ENCODE measurements around the gene IRX2.

Gene IRX2

DNA sequence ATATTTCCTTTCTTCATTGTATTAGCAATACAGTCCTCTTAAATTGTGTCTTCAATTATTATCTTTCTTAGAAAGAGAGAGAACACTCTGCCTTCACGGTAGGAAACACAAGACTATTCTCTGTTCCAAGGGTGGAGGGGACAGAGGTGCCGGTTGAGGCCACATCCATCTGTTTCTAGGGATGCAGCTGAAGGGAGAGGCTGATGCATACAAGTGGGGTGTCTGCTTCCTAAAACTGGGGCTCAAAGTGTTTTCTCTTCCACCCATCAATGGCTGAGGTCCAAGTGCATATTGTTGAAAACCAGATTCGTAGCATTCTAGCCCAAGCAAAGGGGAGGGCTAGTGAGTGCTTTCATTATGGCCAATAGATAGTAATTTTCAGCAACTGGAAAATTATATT lies 9.5 kb downstream of the IRX2 start:
- DNase-seq (ENCODE audit: low read depth in 2 of 2) = no peak

DNA sequence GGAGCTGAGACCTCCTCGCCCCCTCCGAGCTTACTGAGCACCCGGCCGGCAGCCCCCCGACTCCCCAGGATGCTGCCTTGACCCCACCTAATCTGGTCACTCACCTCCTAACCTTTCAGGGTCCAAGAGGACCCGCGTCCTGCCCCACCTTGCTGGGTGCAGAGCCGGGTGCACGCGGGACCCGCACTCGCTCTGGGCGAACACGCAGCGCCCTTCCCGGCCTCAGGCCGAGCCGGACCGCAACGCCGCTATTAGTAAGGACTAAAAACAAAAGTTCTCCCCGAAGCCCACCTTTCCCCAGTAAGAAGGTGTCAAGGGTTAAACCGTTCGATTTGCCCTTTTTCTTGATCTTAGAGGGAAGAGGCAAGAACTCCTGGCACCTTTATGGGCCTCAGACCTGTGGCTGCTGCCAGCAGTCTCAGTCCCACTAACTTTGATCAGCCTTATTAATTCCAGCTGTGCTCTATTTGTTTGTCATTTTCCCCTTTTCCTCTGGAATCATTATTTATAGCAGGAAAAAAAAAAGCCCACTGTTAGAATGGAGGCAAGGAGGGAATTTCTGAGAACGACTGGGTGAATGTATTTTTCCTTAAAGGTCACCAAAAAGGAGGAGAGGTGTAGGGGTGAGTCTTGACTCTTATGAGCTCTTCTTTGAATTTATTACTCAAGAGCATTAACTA lies 10.5 kb downstream of the IRX2 start:
- DNase-seq (ENCODE audit: low read depth in 2 of 2) = no peak

DNA sequence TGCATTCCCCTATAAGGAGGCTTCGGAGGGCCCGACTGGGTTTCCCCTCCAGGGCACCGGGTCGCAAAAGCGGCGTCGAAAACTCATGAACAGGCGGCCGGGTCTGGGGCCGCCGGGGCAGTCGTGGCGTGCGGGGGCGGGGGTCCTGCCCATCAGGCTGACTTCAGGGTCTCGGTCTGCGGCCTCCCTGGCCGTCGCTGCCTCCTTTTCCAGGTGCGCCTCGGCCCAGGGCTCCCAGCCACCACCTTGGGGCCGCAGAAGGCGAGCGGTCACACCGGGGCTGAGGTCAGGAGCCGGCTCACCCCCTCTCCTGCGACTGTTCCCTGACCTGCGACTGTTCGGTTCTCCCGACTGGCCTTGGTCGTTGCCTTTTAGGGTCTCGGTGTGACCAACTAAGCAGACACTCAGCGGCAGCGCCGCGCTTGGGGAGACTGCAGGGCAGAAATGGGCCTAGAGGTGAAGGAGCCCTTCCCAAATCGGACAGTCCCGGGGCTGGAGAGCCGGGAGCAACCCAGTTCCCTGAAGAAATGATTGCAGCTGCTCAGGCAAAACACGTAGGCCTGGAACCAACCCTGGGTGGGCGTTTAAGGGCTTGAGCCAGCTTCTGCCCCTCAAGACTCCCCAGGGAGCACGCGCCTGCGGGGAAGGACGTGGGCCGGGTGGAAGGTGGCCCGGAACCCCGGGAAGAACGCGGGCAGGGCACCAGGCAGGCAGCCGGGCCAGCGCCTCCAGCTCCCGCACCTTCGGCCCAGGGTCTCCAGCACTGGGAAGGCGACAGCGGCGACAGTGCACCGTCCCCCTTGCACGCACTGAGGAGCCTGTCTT lies 11.2 kb downstream of the IRX2 start:
- DNase-seq (ENCODE audit: low read depth in 2 of 2) = no peak

DNA sequence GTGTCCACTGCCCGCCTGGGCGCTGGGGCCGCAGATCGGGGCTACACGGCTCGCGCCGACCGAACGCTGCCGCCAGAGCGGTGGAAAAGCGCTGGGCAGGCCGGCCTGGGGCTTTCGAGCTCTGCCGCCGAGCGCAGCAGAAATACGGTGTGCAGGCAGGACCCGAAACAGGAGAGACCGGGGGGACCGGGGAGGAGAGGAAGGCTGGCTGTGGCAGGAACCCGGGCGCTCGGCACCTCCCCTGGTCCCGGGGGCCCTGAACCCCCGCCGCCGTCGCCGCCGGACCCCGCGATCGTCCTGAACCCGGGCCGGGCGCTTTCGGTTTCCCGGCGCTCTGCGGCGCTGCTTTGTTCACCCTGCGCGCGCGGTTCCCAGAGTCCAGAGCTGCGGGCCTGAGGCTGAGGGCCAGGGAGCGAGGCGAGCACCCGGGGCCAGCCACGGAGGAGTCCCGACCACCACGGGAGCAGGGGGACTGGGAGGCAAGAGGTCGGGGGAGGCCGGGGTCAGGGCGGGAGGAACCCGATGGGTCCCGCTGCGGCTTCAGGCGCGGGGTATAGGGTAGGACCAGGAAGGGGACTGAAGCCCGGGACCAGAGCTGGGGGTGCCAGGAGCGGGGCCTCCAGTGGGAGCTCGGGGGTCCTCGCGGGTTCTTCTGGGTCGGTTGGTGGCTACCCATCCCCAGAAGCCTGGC lies 12.0 kb downstream of the IRX2 start:
- DNase-seq (ENCODE audit: low read depth in 2 of 2) = no peak

DNA sequence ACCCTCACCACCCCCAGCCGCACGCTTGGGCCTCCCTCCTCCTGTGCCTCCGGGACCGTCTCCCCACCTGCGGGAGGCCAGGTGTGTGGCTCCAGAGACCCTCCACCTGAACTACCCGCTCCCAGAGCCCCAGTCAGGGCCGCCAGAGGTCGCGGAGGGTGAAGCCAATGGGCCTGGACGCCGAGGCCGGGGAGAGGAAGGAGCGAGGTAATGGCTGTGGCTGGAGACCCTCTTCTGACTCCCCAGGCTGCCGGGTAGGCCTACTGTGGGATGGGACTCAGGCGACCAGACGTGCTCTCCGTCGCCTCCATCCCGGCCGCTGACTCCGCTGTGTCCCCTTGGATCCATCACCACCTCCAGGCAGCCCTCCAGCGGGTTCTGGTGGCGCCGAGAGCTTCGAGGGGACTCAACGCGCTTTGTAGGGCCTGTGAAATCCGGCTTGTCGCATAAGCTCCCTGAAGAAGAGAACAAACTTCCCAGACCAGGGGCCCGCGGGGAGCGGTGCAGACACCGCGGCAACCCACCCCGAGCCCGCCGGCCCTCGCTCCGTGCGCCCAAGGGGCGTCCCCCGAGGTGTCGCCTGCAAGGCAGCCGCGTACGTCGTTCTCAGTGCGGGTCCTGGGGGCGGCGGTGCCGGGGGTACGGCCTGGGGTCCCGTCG lies 12.6 kb downstream of the IRX2 start:
- DNase-seq (ENCODE audit: low read depth in 2 of 2) = no peak

DNA sequence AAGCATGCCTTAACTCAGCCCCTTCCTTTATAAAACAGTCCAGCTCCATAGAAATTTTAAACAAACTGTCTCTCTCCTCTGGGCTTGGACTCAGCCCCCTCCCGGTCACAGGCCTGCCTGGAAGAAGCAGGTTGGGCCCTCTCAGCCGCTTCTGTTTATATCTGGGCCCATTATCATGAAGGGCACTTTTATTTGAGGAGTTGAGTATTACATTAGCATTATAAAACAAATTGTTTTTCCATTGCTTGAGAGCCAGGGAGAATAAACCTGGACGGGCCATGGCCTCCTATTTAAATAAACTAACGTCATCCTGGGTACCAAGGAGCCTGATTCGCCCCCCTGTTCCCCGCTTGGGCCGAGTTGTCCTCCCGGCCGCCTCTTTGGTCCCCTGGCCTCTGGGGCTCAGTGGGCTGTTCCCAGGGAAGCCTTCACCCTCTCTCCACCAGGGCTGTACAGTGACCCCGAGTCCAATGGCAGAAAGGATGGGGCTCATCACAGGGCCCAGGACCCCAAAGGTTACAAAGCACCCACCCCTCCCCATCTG lies 13.2 kb downstream of the IRX2 start:
- no peak for DNase-seq (ENCODE audit: low read depth in 2 of 2)

DNA sequence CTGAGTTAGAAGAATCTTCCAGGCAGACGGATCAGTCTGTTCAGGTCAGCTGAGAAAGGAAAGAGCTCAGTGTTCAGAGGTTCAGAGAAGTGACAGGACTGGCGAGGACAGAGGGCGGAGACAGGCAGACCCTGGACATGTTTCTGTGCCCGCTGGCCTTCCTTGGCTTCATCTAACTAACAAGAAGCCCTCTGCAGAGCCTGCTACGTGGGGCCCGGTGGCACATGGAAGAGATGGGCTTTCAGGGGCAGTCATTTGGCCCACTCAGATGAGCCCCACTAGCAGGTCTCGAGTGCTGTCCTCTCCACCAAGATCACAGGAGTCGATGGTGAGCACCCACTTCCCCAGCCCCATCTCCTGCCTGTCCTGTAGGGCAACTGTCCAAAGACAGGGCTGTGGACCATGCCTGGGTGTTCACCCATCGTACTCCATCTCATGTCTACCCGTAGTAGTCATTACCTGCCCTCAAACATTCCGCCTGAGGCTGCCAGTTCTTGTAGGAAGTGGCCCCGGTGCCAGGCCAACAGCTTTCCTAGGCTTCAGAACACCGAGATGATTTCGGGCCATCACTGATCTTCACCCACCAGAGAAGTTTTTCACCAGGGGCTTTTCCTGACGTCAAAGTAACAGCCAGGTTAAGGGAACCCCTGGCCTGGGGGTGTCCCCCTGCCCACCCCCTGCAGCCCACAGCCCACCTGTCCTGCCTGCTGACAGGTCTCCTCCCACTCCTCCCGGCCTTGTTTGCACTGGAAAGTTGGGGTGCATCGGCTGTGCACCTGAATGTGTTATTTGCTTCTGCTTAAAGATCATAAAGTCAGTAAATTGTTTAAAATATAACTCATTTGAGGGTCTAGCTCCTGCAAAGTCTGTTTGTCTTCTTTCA lies 14.0 kb downstream of the IRX2 start:
- DNase-seq (ENCODE audit: low read depth in 2 of 2) = no peak

DNA sequence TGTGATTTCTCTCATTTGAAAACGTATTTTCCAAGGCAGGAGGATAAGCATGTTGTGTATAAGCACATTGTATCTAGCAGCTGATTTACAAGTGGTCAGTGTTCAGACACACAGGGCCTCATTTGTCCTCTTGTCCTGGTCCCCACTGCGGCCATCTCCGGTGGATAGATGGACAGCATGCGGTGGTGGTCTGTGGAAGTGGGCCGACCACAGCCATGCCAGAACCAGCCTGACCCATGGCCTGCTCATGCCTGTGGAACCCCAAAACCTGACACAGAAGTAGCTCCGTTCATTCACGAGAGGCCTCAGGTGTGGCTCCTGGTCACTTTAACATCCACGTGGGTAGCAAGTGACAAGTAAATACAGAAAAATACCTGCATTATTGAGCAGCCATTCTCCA lies 14.6 kb downstream of the IRX2 start:
- no peak for DNase-seq (ENCODE audit: low read depth in 2 of 2)

DNA sequence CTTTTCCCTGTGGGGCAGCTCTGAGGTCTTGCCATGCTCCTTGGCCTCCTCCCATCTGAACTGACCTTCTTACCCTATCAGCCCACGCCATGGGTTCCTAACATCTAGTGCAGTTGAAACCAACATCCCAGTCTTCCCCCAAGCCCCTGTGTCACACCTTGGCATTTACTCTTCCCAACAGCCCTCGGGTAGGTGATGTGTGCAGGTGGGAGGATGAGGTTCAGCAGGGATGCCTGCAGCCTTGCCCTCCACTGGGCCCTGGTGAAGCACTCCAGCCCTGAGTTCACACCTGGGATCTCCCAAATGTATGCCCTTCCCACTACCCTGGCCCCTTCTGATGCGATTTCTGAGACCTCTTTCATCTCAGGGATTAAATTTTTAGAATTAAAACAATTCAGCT lies 15.5 kb downstream of the IRX2 start:
- no peak for DNase-seq (ENCODE audit: low read depth in 2 of 2)

DNA sequence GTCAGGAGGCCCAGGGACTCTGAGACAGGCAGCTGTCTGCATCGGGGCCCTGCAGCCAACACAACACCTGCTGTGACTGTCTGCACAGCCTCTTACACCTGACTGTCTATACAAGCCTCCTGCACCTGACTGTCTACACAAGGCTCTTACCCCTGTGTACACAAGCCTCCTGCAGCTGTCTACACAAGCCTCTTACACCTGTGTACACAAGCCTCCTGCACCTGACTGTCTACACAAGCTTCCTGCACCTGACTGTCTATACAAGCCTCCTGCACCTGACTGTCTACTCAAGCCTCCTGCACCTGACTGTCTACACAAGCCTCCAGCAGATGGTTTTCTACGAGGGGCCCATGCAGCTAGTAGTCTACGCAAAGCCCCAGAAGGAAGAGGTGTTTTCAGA lies 18.6 kb downstream of the IRX2 start:
- DNase-seq (ENCODE audit: low read depth in 2 of 2) = no peak

DNA sequence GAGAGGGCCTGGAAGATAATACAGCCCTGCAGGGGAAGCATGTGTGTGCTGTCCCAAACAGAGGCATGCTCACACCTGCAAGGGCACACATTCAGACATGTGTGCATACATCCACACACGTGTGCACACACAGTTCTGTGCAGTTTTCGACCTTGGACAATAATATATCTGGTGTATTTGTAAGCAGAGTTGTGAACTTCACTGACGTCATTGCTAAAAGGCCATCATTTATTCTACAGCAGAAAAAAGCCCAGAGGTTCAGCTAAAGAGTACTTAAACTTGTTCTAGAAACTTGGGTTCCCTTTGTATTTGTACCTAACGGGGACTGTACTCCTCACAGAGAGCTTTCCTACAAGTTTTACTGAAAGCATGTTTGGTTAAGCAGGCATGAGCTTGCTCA lies 19.5 kb downstream of the IRX2 start:
- no peak for DNase-seq (ENCODE audit: low read depth in 2 of 2)

DNA sequence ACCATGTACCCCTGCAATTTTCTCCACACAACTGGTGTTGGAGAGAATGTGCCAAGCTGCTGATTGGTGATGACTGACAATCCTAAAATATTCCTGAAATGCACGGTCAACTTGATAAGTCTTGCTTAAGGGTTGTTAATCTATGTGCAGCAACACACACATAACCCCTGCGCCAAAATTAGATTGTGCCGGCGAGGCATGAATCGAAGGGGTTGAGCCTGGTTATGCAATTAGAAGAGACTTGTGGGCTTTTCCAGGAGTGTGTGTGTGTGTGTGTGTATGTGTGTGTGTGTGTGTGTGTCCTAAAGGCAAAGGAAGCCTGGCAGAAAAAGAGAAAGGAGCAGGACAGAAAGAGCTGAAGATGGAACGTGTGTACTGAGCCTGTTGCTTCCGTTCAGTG lies 22.3 kb downstream of the IRX2 start:
- no peak for DNase-seq (ENCODE audit: low read depth in 2 of 2)

DNA sequence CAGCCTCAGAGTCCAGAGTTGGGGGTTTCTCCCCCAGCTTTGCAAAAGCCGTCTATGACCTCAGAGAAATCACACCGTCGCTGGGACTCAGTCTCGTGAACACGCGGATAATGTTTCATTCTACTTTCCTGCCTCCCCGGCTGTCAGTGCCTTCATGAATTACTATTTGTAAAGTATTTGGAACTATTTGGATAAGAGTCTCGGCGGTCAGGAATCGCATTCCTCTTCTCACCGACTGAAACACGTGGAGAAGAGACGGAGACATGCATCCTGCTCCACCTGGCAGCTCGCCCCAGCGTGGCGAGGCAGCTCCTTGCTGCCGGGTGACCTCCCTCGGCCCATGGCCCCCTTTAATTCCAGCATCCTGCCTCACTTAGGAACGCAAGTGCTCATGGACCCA lies 23.9 kb downstream of the IRX2 start:
- DNase-seq (ENCODE audit: low read depth in 2 of 2) = no peak

DNA sequence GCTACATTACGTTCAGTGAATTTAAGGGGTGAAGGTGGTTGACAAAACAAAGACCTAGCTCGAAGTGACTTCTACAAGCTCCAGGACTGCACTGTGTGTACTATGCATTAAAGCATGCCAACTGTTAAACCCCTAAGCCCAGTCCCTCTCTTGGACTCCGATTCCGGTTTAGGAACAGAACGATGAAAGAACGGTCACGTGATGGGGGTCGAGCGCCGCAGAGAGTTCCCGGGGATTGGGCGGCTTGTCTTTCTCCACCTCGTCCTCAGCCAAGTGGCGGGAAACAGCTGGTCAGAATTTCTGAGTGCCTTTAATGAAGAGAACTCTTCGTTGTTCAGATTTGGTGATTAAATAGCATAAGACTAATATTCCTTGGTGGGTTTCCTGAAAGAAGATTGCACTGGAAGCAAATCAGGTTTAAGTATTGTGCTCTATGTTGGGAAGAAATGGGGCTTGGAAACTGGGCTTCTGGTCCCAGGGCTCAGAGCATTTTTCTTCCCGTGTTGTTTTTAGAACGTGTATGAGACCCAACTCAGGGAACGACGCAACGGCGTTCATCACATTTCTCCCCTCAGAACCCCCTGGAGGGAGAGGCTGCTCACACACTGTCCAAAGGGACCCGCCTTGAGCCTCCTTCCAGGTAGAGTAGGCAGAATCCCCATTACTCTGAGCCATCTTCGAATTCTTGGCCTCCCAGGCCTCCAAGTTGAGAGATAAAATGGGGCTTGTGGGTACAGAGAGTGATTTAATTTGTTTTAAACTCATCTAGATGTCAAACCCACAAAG lies 25.3 kb downstream of the IRX2 start:
- DNase-seq (ENCODE audit: low read depth in 2 of 2) = no peak

DNA sequence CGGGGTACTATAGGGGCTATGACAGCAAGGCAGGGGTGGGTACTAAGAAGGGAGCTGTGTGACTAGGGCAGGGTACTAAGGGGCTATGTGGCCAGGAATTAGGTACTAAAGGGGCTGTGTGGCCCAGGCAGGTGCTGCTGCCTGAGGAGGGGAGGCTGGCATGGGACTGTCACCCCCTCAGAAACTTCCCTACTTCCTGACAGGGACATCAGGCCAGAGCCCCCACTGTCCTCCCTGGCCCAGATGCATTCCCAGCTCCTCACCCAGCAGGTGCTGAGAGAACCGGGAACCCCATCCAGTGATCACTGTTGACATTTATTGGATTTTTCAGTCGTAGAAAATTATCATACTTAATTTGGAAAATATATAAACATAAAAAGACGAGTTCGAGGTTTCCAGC lies 26.6 kb downstream of the IRX2 start:
- DNase-seq (ENCODE audit: low read depth in 2 of 2) = no peak

DNA sequence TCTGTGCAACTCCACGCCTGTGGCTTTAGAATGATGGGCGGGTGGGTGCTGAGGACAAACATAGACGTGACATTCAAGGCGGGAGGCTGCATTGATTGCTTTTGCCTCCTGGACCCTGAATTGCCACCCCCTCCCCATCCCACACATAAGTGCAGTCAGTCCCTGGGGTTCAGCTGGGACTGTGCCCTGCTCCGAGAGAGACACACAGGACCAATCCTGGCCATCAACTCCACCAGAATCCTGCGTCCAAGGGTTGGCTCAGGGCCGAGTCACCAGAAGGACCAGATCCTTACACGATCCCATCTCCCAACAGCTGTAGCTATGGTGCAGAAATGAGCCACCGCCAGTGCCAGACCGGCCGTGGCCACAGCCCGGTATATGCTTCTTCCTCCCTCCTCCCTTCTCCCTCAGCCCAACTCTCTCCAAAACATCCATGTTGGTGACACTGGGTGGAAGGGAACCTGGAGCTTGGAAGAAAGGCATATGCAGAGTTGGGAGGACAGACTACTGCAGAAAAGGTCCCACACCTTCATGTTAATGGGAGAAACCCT lies 27.4 kb downstream of the IRX2 start:
- no peak for DNase-seq (ENCODE audit: low read depth in 2 of 2)

DNA sequence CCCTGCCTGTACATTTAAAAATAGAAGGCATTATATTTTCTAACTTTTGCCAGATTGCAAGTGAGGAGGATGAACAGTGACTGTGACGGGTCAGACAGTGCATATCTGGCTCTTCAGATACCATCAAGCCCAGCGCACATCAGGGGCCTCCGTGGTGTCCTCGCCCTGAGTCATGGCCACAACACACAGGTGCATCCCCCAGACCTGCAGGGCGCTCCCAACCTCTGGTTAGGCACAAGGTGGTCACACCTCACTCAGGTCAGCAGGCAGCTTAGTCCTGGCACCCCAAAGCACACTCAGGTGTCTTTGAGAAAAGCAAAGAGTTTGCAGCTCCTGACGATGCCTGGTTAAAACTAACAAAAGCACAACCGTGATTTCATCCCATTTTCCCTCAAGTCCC lies 28.6 kb downstream of the IRX2 start:
- DNase-seq (ENCODE audit: low read depth in 2 of 2) = no peak

DNA sequence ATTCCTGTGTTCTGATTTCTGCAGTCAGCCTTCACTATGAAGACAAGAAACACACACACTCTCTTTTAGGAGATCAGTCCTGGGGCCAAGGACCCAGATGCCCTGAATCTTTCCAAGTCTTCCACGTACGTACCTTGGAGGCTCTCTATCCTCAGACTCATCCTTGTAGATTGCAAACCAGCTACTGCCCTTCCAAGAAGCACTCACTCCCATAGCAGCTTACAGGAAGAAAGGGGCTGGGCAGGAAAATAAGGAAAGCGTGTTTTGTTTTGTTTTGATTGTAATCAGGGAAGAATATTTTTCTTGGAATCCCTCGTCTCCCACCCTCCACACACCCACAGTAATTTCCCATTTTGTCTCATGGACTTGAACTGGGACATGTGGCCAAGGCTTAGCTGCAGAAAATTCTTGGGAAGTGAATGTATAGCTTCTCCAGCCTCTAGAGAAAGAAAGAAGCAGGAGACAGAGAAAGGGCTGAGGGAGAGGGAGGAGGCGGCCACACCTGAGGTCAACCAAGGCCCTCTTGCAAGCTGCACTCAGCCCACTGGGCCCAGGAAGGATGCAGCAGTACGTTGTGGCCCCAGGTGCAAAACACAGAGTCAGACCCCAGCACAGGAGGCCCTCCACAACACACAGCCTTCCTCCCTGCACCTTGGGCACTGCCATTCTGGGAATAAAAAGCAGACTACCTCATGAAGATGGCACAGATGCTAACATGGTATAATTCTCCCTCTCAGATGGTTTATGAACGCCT lies 29.9 kb downstream of the IRX2 start:
- no peak for DNase-seq (ENCODE audit: low read depth in 2 of 2)

DNA sequence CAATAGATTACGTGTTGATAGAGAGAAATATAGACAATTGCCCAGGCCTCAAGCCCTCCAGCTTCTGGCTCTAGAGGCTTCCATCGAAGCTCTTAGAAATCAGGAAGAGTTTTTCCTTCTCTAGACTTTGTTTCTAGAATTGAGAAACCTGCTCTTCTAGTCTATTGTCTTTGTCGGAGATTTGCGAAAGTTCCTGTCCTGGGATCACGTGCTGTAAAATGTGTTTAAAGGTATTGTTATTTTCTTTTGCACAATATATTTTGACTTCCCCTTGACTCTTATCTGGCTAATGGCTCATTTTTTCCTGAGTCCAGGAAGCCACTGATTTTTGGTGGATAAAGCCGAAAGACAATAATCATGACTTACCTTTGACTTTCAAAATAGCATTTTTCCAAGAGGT lies 32.1 kb downstream of the IRX2 start:
- DNase-seq (ENCODE audit: low read depth in 2 of 2) = no peak
